ENCODE results near the gene CIAO2A. TPM values are rescaled to one million over a fixed set of nuclear protein-coding genes. Genes with fewer than 3 reads are reported as not detected.

CIAO2A gene
- total RNA-seq, 6 experiments from 2014 or later = 84.2 to 186 (median 126) TPM

DNA sequence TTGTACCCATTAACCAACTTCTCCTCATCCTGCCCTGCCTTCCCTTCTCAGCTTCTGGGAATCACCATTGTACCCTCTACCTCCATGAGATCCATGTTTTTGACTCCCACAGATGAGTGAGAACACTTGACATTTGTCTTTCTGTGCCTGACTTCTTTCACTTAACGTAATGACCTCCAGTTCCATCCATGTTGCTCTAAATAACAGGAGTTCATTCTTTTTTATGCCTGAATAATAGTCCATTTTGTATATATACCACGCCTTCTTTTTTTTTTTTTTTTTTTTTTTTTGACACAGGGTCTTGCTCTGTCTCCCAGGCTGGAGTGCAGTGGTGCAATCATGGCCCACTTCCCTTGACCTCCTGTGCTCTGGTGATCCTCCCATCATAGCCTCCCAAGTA lies 8.9 kb upstream of the CIAO2A start:
- H3K9me3 ChIP-seq = no peaks in the 10 kb centered on the region
- no peaks in the 10 kb centered on the region for H3K36me3 ChIP-seq
- DNase-seq (no peak), ATAC-seq (no peak)
- H3K27ac ChIP-seq = no peak overlapping the region
- no peaks in the 10 kb centered on the region for H3K27me3 ChIP-seq
- TF ChIP-seq POLR2A (IDR thresholded peaks at IDR 0.05) = no peak
- no peak for TF ChIP-seq CTCF (IDR thresholded peaks at IDR 0.05)
- intact Hi-C loops (cut with DNase I) = no loop called here
- H3K4me3 ChIP-seq = no peak overlapping the region
- H3K4me1 ChIP-seq = peaks cover 0 to 81% (median 25%) of the 10 kb centered on the region in 4 donors
- 89% methylated on average over 1 of the region's 2 CpGs for WGBS (ENCODE audit: insufficient coverage, low coverage, low lambda C conversion rate, missing lambda C conversion rate)

GRCh38 chr15:64100958-64101357 lies 7.3 kb upstream of the CIAO2A start:
- peak overlapping the region; percentile 5 to 30 (median 7) for H3K27ac ChIP-seq
- no peaks in the 10 kb centered on the region for H3K36me3 ChIP-seq
- H3K9me3 ChIP-seq = no peaks in the 10 kb centered on the region
- ATAC-seq (no peak), DNase-seq (no peak)
- TF ChIP-seq POLR2A (IDR thresholded peaks at IDR 0.05) (no peak), CTCF (IDR thresholded peaks at IDR 0.05) (no peak)
- WGBS (ENCODE audit: insufficient coverage, low coverage, low lambda C conversion rate, missing lambda C conversion rate) = 58% methylated on average over 2 of the region's 2 CpGs
- no peaks in the 10 kb centered on the region for H3K27me3 ChIP-seq
- H3K4me1 ChIP-seq = peaks cover 0 to 74% (median 22%) of the 10 kb centered on the region in 4 donors
- no peak overlapping the region for H3K4me3 ChIP-seq
- intact Hi-C loops (cut with DNase I) = no loop called here

DNA sequence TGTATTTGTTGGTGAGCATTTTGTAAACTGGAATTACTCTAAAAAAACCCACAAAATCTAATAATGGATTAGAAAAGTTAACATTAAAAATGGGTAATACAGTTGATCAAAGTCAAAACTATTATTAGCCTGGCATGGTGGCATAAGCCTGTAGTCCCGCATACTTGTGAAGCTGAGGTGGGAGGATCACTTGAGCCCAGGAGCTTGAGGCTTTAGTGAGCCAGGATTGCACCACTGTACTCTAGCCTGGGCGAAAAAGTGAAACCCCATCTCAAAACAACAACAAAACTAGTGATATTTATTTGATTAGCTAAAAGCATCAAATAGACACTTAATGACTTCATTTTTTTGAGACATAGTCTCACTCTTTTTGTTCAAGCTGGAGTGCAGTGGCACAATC lies 5.7 kb upstream of the CIAO2A start:
- Histone ChIP-seq H3K27me3 (no peaks in the 10 kb centered on the region), H3K27ac (no peak overlapping the region), H3K36me3 (no peaks in the 10 kb centered on the region), H3K9me3 (no peaks in the 10 kb centered on the region), H3K4me1 (peaks cover 0 to 70% (median 15%) of the 10 kb centered on the region in 4 donors), H3K4me3 (no peak overlapping the region)
- no peak for ATAC-seq
- intact Hi-C loops (cut with DNase I) = loop anchor here (10.0 kb wide), 1 partner anchor 55 kb away; the partner anchor contains the start of gene SNX22 (in 2 of the 2)
- WGBS (ENCODE audit: insufficient coverage, low coverage, low lambda C conversion rate, missing lambda C conversion rate) = 27% methylated on average over 1 of the region's 2 CpGs
- DNase-seq = no peak
- TF ChIP-seq POLR2A (IDR thresholded peaks at IDR 0.05) (no peak), CTCF (IDR thresholded peaks at IDR 0.05) (no peak)

DNA sequence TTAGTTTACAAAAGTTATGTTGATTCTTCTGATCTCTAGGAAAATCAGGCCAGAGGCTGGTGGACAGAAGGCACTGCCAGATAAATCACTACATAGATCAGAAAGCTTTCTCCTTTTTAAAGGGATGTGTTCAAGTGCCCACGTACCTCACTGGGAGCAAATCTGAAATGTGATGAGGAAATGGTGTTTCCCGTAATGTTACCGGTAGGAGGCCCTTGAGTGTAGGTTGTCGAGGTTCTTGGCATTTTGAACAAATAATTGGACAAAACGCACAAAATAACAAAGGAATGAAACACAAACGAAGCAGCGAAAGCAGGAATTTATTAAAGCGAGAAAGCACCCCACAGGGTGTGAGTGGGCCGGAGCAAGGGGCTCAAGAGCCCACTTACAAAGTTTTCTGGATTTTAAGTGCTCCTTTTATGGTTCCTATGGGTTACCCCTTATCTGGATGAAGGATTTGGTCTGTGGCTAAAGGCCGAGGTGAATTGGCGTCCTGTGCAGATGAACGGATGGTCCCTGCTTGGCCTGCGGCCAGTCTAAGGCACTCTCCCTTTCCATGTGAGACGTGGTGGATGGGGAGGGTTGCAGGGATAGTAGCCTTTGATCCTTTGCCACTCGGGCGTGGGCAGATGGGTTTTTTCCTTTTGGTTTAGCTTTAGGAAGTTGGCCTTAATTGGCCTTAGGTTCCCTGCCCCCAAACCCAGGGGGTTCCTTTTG lies 3.2 kb upstream of the CIAO2A start:
- ATAC-seq = no peak
- Histone ChIP-seq H3K36me3 (no peaks in the 10 kb centered on the region), H3K27me3 (no peaks in the 10 kb centered on the region), H3K4me1 (peaks cover 0 to 71% (median 17%) of the 10 kb centered on the region in 4 donors), H3K4me3 (peak overlapping the region; percentile 75 to 96 (median 83)), H3K27ac (peak overlapping the region; percentile 77 to 86 (median 86)), H3K9me3 (no peaks in the 10 kb centered on the region)
- TF ChIP-seq POLR2A (IDR thresholded peaks at IDR 0.05) = no peak
- TF ChIP-seq CTCF (IDR thresholded peaks at IDR 0.05) = peak in 2 of 4 donors; percentile 12 to 15
- 3% methylated on average over 16 of the region's 16 CpGs for WGBS (ENCODE audit: insufficient coverage, low coverage, low lambda C conversion rate, missing lambda C conversion rate)
- intact Hi-C loops (cut with DNase I) = loop anchor here (10.0 kb wide), 1 partner anchor 58 kb away; the partner anchor contains the start of gene SNX22 (in 2 of the 2)
- peak in 2 of 3 donors; percentile 43 to 59 for DNase-seq
